ENCODE results near the gene OTOF. TPM values are rescaled to one million over a fixed set of nuclear protein-coding genes. Genes with fewer than 3 reads are reported as not detected.

Gene OTOF
- total RNA-seq, 1 donor from 2014 or later: 0.36 TPM

DNA sequence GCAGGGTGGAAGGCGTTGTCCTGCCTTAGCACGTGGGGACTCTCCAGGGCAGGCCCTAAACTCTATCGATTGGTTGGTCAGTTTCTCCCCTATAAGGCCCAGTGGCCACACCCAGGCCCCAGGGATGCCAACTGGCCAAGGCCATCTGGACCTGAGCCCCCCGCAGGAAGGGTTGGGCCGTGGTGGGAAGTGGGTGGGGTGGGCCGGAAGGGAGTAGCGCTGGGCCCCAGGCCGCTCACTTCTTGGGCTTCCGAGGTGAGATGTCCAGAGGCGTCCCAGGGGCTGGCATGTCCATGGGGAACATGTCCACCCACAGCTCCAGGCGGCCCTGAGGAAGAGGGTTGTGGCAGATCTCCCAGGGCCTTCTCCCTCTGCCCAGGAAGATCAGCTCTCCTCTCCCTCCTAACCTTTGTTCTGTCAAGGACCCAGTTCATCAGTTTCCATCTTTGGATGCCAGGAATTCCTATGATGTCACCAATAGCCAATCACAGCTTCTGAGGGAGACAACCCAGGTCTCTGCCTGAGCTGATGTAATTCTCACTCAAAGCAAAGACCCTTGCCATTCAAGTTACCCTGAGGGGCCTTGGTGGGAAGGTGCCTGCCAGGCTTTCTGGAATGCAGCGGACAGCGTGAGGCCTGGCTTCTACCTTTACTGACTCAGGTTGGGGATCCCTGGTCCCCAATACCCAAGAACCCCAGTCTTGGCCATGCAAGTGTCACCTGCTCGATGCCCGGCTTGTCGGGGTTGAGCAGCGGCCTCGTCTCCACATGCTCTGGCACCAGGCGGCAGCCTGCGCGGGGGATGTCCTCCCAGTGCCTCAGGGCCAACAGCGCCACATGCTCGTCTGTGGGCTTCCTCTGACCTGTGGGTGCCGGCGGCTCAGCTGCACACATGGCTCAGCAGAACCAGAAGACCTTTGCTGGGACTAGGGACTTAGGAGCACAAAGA lies 14.4 kb downstream of the OTOF start:
- H3K27ac Mint-ChIP-seq: peak overlapping the region; percentile 89
- Histone ChIP-seq H3K79me2 (ENCODE audit: low read depth) (no peaks in the 10 kb centered on the region), H2AFZ (replicated peaks) (no peak overlapping the region), H4K20me1 (ENCODE audit: low read depth) (no peaks in the 10 kb centered on the region), H3K4me1 (peaks cover 9% of the 10 kb centered on the region), H3K9ac (no peak overlapping the region), H3K4me2 (no peak overlapping the region), H3K36me3 (no peaks in the 10 kb centered on the region), H3K27ac (peak overlapping the region; percentile 58), H3K9me3 (ENCODE audit: low read depth) (no peaks in the 10 kb centered on the region), H3K4me3 (no peak overlapping the region), H3K27me3 (no peaks in the 10 kb centered on the region), H3F3A (ENCODE audit: low read depth) (peaks cover 9% of the 10 kb centered on the region)
- DNase-seq (ENCODE audit: low spot score): peak; percentile 71
- no peaks in the 10 kb centered on the region for H3K36me3 Mint-ChIP-seq
- peaks cover 1% of the 10 kb centered on the region for H3K9me3 Mint-ChIP-seq
- TF ChIP-seq EZH2phosphoT487 (IDR thresholded peaks at IDR 0.05) (no peak), EZH2 (IDR thresholded peaks at IDR 0.05) (no peak)
- TF ChIP-seq, protein P1, sequence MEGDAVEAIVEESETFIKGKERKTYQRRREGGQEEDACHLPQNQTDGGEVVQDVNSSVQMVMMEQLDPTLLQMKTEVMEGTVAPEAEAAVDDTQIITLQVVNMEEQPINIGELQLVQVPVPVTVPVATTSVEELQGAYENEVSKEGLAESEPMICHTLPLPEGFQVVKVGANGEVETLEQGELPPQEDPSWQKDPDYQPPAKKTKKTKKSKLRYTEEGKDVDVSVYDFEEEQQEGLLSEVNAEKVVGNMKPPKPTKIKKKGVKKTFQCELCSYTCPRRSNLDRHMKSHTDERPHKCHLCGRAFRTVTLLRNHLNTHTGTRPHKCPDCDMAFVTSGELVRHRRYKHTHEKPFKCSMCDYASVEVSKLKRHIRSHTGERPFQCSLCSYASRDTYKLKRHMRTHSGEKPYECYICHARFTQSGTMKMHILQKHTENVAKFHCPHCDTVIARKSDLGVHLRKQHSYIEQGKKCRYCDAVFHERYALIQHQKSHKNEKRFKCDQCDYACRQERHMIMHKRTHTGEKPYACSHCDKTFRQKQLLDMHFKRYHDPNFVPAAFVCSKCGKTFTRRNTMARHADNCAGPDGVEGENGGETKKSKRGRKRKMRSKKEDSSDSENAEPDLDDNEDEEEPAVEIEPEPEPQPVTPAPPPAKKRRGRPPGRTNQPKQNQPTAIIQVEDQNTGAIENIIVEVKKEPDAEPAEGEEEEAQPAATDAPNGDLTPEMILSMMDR (IDR thresholded peaks at IDR 0.05): no peak
- H3K27me3 Mint-ChIP-seq (ENCODE audit: insufficient read depth, low read depth): peaks cover 11% of the 10 kb centered on the region
- peaks cover 24% of the 10 kb centered on the region for H3K4me1 Mint-ChIP-seq
- H3K4me3 Mint-ChIP-seq: no peak overlapping the region

DNA sequence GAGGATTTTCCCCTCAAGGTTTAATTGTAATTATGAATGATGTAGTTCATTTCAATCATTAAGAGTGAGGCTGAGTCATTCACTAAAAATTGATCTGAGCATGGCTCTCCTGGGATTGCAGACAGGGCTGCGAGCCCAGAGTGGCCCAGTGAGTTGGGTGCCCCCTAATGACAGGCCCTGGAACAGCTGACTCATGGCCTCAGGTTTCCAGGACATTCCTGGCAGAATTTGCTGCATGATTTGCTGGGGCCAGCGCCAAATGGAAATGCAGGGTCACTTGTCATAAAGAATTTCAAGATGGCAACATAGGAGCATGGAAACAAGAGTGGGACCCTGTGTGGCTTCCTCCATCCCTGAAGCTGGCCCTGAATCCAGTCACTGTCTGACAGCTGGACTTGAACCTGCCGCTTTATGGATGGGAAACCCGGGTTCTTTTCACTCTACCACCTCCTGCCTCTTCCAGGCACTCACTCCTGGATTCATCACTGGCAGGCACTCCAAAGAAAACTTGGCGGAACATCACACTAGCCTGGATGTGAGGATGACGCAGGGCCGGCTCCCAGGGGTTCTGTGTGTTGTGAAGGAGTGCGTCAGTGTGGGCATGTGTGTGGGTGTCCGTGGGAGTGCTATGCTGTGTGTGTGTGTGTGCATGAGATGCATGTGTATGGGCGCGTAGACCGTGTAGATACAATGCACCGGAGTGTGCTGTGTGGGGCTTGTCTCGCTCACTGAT lies 15.2 kb downstream of the OTOF start:
- no peak overlapping the region for H2AFZ ChIP-seq (replicated peaks)
- H3K4me3 ChIP-seq: no peak overlapping the region
- H3K27me3 ChIP-seq: no peaks in the 10 kb centered on the region
- no peak overlapping the region for H3K9ac ChIP-seq
- peaks cover 10% of the 10 kb centered on the region for H3K4me1 ChIP-seq
- DNase-seq (ENCODE audit: low spot score): peak; percentile 77
- Mint-ChIP-seq H3K9me3 (no peaks in the 10 kb centered on the region), H3K4me1 (peaks cover 27% of the 10 kb centered on the region), H3K4me3 (no peak overlapping the region), H3K27me3 (ENCODE audit: insufficient read depth, low read depth) (peaks cover 11% of the 10 kb centered on the region), H3K27ac (peak overlapping the region; percentile 89), H3K36me3 (no peaks in the 10 kb centered on the region)
- no peak overlapping the region for H3K27ac ChIP-seq
- TF ChIP-seq EZH2 (IDR thresholded peaks at IDR 0.05): no peak
- TF ChIP-seq, protein P1 (IDR thresholded peaks at IDR 0.05): peak; percentile 74
- H3K4me2 ChIP-seq: no peak overlapping the region
- no peaks in the 10 kb centered on the region for H3K79me2 ChIP-seq (ENCODE audit: low read depth)
- H4K20me1 ChIP-seq (ENCODE audit: low read depth): no peaks in the 10 kb centered on the region
- H3K36me3 ChIP-seq: no peaks in the 10 kb centered on the region
- H3F3A ChIP-seq (ENCODE audit: low read depth): peaks cover 9% of the 10 kb centered on the region
- H3K9me3 ChIP-seq (ENCODE audit: low read depth): no peaks in the 10 kb centered on the region

DNA sequence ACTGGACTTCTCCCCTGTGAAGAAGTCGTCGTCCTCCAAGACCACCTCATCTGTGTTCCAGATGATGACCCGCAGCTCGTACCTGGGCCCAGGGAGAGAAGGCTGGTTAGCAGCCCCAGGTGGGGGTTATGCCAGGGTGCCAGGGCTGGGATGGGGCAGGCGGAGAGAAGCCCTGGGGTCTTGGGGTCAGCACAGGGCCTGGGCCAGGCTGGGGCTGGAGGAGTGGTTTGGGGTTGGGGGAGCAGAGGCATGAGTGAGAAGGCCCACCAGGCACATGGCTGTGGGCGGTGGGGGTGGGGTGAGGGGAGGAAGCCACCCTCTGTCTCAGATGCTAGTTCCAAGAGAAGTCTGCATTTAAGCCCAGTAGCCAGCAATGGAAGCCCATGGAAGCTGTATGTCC lies 15.8 kb downstream of the OTOF start:
- H3K4me1 Mint-ChIP-seq: peaks cover 28% of the 10 kb centered on the region
- TF ChIP-seq EZH2phosphoT487 (IDR thresholded peaks at IDR 0.05) (no peak), EZH2 (IDR thresholded peaks at IDR 0.05) (no peak)
- TF ChIP-seq, protein P1 (IDR thresholded peaks at IDR 0.05): no peak
- Histone ChIP-seq H3K4me1 (peaks cover 16% of the 10 kb centered on the region), H3K27ac (no peak overlapping the region), H3K27me3 (no peaks in the 10 kb centered on the region), H3K36me3 (no peaks in the 10 kb centered on the region), H3K9ac (no peak overlapping the region), H3F3A (ENCODE audit: low read depth) (peaks cover 11% of the 10 kb centered on the region), H4K20me1 (ENCODE audit: low read depth) (no peaks in the 10 kb centered on the region), H3K79me2 (ENCODE audit: low read depth) (no peaks in the 10 kb centered on the region), H2AFZ (replicated peaks) (no peak overlapping the region), H3K9me3 (ENCODE audit: low read depth) (no peaks in the 10 kb centered on the region), H3K4me2 (no peak overlapping the region), H3K4me3 (no peak overlapping the region)
- H3K4me3 Mint-ChIP-seq: no peak overlapping the region
- H3K9me3 Mint-ChIP-seq: no peaks in the 10 kb centered on the region
- H3K27me3 Mint-ChIP-seq (ENCODE audit: insufficient read depth, low read depth): peaks cover 11% of the 10 kb centered on the region
- no peaks in the 10 kb centered on the region for H3K36me3 Mint-ChIP-seq
- H3K27ac Mint-ChIP-seq: no peak overlapping the region
- no peak for DNase-seq (ENCODE audit: low spot score)

Data from neural progenitor cell (in vitro differentiated cells).